Glomerular visceral epithelial cell (primary cell): Measurements from ENCODE around the gene NEK6.

Experiments used
- DNase-seq: peaks from one replicate; pipeline ENCODE4 v3.0.0-alpha.2; 2016; ENCODE audit errors: extremely low spot score

Gene NEK6

DNA sequence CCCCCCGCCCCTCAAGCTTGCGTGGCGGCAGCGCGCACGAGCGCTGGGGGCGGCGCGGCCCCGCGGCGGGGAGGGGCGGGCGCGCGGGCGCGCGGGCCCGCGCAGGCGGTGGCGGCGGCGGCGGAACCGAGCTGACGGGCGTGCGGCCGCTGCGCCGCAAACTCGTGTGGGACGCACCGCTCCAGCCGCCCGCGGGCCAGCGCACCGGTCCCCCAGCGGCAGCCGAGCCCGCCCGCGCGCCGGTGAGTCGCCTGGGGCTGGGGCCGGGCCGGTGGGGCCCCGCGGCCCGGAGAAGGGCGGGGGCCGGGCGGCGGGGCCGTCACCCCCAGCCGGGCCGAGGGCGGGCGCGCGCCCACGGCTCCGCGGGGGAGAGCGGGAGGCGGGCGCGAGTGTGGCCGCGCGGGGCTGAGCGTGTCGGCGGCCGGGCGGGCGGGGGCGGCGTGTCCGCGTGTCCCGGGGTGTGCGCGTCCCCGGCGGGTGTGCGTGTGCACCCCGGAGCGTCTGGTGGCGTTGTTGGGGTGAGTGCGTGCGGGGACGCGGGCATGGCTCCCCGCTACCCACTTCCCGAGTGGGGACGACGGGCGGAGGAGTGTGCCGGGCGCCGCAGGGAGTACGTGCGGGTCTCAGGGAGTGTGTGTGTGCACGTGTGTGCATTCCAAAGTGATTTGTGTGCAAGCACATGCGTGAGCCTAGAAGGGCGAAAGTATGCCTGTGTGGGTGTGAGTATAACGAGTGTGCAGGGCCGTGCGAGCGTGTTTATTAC lies at the start of gene NEK6:
Gene NEK6 (plus strand): TSS at position 106 of the 763 bp plus-strand sequence. CDS start 44,016 bp downstream, outside the sequence.
- DNase-seq, result peak; percentile 47

DNA sequence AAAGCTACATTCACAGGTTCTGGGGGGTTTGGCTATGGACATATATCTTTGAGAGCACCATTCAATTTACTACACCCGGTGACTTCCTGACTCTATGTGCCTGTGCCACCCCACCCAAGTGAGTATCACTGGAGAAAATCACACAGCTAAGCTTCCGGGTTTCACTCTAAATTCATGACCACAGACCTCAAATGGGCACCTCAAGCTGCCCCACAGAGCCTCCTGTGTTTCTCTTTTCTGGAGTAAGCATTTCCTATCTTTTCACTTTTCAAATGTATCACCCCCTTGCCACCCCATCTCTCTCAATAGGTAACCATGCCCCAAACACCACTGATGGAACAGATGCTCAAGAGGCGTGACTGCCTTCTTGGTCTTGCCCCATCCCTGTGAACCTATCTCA lies 49.2 kb upstream of the NEK6 start:
- no peak for DNase-seq

DNA sequence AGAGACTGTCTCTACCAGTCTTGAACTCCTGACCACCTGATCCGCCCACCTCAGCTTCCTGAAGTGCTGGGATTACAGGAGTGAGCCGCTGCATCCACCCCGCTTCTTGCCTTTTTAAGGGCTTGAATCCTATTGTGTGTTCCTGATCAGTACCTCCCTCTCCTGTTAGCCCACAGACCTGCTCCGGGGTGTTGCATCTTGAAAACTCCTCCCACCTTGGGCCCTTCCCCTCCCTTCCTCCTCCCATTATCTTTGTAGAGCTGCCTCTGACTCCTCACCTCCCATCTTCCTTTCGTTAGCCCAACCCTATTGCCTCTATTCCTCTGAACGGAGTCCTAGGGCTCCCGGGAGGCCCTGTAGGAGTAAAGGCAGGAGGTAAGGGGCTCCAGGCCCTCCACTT lies 48.5 kb upstream of the NEK6 start:
- DNase-seq, result no peak

DNA sequence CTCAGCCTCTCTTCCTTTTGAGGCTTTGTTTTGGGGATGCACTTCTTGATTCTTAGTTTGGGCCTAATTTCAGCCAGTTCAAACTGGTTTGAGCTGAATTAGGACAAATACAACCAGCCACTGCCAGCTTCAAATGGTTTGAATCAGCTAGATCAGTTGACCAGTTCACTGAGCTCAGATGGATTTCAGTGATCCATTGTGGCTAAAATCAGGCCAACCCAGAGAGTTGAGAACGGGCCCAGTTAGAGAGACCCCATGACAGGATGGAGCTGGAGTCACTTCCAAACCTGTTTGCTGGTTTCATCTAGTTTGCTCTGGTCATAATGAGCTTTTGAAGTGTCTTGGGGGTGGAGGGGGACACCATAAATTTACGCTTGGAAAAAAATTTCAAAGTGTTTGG lies 48.0 kb upstream of the NEK6 start:
- no peak for DNase-seq

DNA sequence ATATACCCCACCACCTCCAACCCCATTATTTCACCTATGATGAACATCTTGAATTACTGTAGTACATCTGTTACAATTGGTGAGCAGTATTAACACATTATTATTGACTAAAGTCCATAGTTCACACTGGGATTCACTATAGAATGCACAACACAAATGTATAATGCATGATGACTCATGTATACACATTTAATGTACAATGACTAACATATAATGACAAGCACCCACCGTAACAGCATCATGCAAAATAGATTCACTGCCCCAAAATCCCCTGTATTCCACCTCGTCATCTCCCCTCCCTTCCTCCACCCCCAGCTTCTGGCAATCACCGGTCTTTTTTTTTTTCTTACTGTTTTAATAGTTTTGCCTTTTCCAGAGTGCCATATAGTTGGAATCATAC lies 47.1 kb upstream of the NEK6 start:
- no peak for DNase-seq

DNA sequence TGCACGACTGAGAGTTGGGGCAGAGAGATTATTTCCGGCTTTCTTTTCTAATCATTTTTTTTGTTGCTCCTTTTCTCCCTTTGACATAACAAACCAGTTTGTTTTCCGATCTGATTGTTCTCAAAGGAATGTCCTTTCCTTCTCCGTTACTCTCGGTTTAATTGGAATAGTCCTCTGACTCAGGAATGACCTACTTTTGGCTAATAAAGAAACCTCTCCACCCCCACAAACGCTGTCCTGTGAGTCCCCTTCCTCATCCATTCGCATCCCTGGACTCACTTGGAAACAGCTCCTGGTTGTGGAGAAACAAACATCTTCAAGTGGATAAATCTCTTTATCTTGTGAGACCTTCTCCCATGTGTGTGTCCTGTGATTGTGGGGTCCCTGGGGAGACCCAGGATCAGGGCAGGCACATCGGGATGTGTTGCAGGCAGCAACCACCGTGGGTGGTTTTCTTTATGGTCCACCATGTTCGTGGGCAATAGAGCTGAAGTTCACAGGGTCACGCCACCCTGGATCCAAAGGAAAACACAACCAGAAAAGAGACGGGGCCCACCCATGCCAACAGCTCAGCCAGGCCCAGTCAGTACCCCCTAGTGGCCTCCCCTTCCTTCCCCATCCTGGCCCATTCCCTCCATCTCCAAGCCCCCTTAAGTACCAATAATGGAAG lies 45.2 kb upstream of the NEK6 start:
- DNase-seq, result no peak

DNA sequence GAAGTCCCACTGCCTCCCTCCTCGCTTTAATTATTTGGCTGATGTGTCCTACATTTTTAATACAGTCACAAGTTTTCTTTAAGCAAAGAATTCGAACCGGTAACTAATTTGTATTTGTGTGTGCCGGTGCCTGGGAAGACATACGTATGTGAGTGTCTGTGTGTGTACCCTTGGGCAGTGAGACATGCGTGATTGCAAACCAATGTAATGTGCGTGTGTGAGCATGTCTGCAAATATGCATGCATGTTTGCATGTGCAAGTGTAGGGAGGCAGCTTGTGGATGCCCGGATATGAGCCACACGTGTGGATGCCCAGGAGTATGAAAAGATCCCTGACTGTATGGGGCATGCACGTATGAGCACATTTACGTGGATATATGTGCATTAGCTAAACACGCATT lies 44.4 kb upstream of the NEK6 start:
- no peak for DNase-seq

DNA sequence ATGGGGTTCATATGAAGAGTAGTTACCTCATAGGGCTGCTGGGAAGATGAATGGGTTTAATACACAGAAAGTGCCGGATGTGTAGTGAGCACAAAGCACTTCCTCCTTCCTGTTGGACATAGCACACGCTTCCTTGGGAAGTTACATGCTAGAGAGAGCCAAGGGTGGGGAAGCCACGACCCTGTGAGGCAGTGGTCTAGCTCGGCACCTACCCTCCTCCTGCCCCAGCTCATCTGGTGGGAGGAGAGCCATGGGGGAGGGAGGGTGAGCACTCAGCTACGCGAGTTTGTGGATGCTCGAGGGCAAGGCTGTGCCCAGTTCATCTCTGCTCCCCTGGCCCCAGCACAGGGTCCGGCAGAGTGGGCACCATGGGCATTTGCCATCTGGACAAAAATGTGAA lies 43.6 kb upstream of the NEK6 start:
- DNase-seq, result no peak

DNA sequence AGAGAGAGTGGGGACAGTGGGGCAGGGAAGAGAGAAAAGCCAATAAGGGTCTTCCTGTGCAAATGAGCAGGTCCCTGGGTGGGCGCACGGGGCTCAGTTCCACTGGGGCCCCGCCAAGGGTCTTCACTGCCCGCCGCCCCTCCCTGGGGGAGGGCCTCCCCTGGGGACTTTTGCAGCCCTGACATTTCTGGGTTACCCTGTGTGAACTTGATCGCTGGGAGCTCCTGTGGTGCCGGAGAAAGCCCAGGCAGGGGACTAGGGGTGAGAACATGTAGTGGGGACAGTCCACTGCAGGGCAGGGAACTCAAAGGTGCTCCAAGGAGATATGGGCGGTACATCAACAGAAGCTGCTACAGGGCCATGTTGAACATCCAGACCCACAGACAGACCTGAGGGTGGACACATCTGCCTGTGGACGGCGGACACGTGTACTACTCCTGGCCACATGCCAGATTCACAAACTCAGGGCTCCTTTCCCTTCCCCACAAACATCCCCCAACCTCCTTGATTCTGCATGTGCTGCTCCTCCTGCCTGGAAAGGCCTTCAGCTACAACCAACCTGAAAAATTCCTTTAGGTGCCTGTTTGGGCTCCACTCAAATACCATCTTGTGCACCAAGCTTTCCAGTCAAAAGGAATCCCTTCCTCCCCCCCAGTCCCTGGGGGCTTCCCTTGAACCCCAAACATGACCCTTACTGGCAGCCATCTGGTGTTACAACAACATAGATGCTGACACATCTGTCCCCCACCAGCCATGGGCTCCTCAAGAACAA lies 43.0 kb upstream of the NEK6 start:
- no peak for DNase-seq

DNA sequence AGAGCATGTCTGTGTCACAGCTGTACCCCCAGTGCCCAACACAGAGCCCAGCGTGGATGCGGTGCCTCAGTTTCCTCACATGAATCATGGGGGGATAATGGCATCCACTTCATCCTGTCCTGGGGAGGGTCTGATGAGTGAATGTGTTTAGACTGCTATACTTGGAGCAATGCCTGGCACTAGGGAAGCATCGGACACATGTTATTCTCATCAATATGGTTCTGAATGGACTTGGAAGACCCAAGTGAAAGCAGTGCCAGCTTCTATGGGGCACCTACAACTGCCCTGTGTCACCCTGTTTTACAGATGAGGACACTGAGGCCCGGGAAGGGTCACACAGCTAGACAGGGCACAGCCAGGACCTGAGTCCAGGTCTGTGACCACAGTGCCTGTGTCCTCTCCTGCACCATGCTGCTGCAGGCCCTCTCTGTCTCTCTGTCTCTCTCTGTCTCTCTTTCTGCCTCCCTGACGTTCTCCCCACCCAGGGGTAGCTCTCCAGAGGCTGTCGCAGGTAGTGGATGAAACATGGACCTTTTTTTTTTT lies 42.3 kb upstream of the NEK6 start:
- no peak for DNase-seq

DNA sequence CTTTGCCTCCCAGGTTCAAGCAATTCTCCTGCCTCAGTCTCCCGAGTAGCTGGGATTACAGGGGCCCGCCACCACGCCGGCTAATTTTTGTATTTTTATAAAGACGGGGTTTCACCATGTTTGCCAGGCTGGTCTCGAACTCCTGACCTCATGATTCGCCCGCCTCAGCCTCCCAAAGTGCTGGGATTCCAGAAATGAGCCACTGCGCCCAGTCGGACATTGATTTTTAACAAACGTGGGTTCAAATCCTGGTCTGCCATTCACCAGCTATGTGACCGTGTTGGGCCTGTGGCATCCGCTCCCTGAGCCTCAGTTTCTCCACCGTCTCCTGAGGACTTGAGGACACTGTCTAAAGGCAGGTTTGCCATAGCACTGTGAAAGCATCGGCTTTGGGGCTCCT lies 41.8 kb upstream of the NEK6 start:
- DNase-seq, result no peak

DNA sequence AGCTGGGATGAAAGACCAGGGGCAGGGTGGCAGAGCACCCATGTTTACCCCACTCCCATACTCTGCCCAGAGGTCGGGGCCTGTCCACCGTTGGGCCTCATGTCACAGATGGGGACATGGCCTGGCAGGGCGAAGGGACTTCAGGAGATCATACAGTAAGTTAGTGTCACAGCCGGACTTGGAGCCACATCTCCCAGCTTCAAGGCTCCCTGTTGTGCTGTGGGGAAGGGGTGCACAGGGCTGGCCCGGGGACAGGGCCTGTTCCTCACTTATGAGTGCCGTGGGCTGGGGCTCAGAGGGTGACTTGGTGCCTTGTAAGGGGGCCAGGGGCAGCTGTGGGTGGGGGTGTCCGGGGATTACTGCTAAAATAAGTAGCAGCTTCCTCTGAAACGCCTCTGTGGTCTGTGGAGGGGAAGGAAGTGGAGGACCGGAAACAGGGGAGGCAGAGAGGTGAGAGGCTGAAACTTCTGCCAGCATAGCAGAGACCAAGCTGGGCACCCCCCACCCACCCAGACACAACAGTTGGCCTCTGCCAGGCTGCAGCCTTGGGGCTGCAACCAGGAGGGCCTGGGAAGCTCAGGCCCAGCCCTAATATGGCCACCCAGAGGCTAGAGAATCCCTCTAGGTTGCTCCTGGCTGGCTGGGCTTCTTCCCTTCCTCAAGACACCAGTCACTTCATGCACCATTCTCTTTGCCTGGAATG lies 41.1 kb upstream of the NEK6 start:
- DNase-seq, result no peak

DNA sequence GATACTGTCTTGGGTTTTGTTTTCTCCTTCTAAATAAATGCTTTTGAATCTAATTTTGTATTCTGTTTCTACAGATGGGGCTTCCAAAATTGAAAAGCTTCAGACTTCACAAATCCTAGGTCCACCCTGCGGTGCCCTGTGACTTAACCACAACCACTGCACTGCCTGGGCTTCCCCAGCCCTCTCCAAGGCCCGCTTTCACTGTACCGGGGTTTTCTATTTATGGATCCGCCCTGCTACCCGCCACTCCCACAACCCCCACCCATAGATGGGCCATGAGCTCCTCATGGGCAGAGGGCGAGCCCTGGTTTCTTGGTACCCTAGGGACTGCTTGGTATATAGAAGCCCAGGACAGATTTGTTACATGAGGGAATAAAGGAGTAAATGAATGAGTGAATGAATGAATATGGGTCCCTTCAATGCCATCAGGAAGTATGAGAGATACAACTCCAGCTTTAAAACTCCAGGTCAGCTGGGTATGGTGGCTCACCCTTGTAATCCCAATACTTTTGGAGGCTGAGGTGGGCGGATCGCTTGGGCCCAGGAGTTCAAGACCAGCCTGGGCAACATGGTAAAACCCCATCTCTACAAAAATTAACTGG lies 39.8 kb upstream of the NEK6 start:
- DNase-seq, result no peak

DNA sequence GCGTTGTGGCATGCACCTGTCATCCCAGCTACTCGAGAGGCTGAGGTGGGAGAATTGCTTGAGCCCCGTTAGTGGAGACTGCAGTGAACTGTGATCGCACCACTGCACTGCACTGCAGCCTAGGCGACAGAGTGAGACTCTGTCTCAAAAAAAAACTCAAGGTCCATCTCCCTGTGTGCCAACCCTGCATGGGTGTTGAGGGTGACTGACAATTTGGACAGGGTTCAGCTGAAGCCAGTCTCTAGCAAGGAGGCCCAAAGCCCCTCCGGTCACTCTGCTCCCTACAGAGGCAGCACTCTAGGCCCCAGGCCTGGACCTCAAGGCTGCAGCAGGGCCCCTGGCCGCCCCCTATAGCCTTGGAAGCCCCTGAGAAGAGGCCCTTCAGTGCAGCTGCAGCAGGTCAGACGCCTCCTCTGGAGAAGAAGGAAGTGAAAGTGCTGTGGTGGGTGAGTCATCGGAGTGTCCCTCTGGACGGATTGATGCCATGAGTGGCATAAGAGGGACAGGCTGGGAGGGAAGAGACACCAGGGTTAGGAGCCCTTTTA lies 39.2 kb upstream of the NEK6 start:
- DNase-seq, result peak; percentile 59

DNA sequence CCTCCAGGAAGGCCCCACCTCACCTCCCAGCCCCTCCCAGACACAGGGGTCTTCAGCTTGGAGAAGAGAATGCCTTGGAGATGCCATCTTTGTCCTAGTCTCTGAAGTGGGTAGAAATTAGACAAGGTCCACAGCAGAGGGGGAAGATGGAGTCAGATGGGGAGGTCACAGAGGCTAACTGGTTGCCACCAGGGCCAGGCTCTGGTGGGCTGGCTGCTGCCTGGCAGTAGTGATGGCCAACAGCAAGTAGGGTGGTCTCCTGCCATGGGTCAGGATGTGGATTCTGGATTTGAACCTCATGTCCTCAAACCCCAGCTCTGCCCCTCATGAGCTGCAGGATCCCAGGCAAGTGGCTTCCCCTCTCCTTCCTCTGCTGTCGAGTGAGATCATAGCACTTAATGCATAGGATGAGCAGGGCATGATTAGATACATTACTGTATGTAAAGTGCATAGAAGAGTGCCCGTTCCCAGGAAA lies 38.7 kb upstream of the NEK6 start:
- no peak for DNase-seq

DNA sequence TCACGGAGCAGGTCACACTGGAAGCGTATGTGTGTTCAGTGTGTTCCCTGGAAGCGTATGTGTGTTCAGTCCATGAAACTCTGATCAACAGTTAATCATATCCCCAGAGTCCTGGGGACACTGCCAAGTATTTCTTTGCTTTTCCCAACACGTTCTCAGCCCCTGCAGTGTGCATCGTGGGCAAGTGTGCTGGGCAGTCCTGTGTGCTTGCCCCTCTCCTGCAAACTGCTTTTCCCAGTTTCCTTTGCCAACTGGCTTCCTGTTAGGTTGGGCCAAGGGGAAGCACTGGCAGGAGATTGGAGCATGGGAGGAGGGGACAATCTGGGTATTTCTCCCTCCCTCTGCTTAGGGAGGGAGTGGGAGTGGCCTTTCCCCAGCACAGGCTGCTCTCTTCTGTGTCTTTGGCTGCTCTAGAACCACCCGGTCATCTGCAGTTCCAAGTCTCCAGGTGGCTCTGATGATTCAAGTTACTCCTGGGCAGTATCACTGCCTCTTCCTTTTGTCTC lies 36.8 kb upstream of the NEK6 start:
- DNase-seq, result peak; percentile 34

DNA sequence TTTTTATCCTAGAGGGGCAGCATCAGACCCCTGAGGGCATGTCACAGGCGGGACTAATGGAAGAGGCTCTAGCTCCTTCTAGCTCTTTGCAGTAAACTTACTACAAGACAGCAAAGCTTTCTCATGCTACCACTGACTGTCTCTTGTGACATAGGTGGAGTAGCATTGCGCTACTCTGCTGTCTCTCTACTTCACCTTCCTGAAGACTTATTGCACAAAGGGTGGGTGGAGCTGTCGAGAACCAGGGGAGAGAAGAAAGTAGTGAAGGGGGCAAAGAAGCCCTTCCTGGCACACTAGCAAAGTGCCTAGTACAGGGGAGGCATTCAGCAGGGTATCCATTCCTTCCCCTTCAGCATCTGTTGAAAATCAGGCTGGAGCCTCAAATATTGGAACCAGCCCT lies 36.1 kb upstream of the NEK6 start:
- no peak for DNase-seq

DNA sequence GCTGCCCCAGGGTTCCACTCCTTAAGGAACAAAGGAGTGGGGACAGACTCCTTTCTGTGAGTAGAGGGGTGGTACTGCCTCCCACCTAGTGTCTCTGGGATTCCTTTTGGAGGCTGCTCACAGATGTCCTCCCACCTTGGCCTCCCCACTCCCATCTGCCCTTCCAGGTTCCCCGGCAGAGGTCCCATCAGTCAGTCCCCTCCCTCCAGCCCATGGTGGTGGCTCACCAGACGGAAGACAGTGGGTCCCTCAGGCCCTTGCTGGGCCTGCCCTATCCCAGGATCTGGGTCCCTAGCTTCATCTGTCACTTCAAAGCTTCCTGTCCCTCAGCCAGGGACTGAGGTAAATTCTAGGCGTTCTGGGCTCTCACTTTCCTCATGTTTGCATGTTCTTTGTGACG lies 35.6 kb upstream of the NEK6 start:
- DNase-seq, result no peak

DNA sequence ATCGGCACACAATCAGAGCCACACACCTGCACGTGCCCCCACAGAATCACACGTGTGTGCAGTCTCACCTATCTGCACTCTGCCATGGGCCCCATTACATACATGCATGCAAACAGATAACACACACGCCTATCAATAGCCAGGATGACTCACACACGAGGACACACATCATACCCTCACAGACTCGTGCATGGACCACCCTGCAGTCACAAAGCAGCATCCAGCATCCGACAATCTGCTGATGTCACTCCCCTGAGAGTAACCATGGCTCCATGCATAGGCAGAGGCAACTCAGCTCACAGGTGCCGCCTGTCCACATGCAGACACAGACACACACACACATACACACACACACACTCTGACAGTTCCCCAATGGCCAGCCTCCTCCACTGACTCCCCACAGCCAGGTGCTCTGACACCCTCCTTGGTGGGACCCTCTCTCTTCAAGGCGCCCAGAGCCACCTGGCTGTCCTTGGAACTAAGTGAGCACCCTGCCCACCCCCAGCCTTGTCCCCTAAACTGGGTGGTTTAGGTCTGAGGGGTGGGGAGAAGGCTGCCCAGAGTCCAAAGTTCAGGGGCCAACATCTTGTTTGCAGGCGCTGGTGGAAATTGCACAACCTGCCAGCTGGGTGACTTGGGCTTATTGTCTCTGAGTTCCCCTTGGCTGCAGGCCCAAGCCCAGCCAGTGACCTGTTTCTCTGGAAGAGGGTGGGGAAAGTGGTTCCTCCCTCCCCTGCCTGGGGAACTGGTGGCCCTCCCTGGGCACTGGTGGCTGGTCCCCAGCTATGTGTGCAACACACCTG lies 34.6 kb upstream of the NEK6 start:
- DNase-seq, result no peak

DNA sequence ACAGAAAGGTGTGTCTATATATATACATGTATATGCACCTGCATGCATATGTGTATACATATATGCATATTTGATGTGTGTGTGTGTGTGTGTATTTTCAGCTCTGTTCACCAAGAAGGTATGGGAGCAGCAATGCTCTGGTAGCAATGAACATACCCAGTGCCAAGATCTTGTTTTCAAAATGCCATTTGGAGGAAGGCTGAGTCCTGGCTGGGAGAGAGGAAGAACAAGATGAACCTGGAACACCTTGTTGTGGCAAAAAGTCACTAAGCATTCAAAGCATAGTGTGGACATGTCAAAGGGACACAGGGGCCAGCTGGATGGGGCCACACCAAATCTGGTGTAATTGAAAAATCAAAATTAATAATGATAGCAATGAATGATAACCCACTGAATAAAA lies 31.8 kb upstream of the NEK6 start:
- DNase-seq, result no peak
